Dendritic cell treated with granulocyte-macrophage colony-stimulating factor and Interleukin-4, amounts not matched to agents 40 ng/mL and 50 ng/mL, for 4 days (primary cell): ENCODE results near the gene CCDC197.

ENCODE experiments used
- H3K27ac Mint-ChIP-seq: one replicate; pipeline ENCODE4 v1.8.0; 2022; ENCODE audit warnings: mild to moderate bottlenecking, mixed read lengths
- H3K27me3 Mint-ChIP-seq: one replicate; pipeline ENCODE4 v1.8.0; 2022; ENCODE audit warnings: mild to moderate bottlenecking, mixed read lengths
- H3K36me3 Mint-ChIP-seq: one replicate; pipeline ENCODE4 v1.8.0; 2022; ENCODE audit warnings: low read depth, mixed read lengths
- H3K4me1 Mint-ChIP-seq: one replicate; pipeline ENCODE4 v1.8.0; 2022; ENCODE audit warnings: low read depth, mixed read lengths
- H3K4me3 Mint-ChIP-seq: one replicate; pipeline ENCODE4 v1.8.0; 2022; ENCODE audit warnings: mild to moderate bottlenecking, moderate library complexity, mixed read lengths
- H3K9me3 Mint-ChIP-seq: one replicate; pipeline ENCODE4 v1.8.0; 2022; ENCODE audit warnings: mixed read lengths
- intact Hi-C: fragments of 100-400 bp; cut with micrococcal nuclease; formaldehyde crosslinking; loops from one replicate; pipeline ENCODE4 v1.15.0; 2022

The CCDC197 gene

DNA sequence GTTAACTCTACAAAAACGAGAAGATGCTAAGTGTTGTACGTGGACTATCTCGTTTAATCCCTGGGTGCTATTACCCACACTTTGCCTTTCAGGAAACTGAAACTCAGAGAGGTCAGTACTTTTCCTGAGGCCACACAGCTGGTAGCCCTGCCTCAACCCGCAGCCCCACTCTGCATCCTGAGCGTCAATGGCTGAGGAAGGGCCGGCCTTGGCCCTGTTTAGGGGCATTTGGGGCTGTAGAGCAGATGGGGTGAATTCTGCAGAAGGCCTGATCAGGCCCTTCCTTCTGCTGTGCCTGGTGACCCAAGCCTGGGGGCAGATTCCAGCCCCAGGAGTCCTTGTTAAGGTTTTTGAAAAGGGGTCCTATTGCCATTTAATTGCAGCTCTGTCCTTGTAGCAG is 3.7 kb upstream of the CCDC197 start:
- H3K27me3 Mint-ChIP-seq, result peaks cover 48% of the 10 kb centered on the region
- no peak overlapping the region for H3K4me3 Mint-ChIP-seq
- intact Hi-C loops, result no loop called here
- H3K36me3 Mint-ChIP-seq, result no peaks in the 10 kb centered on the region
- H3K9me3 Mint-ChIP-seq, result no peaks in the 10 kb centered on the region
- peaks cover 32% of the 10 kb centered on the region for H3K4me1 Mint-ChIP-seq
- no peak overlapping the region for H3K27ac Mint-ChIP-seq

DNA sequence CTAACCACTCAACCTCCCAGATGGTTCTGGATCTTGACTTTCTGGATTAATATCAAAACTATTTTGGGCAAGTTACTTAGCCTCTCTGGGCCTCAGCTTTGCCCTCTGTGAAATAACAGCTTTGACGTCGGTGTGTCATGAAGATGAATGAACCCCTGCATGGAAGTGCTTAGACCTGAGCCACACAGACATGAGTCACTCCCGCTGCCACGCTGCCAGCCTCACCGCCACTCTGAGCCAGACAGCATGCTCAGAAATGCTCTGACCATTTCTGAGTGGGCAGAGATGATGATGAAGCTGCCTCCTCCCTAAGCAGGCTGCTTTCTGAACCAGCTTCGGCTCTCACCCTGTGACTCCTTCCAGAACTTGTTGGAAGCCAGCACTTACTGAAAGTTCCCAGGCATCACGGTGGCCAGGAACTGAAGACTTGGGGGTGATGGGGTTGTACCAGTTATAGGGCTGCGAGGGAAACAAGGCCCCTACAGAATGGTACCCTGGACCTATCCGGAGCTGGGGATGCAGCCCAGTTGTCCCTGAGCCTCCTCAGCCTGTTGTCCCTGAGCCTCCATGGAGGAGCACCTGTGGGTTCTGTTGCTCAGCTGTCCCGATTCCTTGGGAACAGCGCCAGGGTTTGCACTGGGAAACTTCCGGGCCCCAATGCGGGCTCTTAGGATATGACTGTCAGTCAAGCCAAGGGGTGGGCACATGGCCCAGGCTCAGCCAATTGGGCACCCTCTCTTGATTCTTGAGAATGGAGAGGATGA is 2.0 kb upstream of the CCDC197 start:
- H3K27me3 Mint-ChIP-seq, result peaks cover 46% of the 10 kb centered on the region
- no peaks in the 10 kb centered on the region for H3K36me3 Mint-ChIP-seq
- intact Hi-C loops, result no loop called here
- H3K27ac Mint-ChIP-seq, result no peak overlapping the region
- peaks cover 21% of the 10 kb centered on the region for H3K4me1 Mint-ChIP-seq
- H3K4me3 Mint-ChIP-seq, result no peak overlapping the region
- no peaks in the 10 kb centered on the region for H3K9me3 Mint-ChIP-seq

DNA sequence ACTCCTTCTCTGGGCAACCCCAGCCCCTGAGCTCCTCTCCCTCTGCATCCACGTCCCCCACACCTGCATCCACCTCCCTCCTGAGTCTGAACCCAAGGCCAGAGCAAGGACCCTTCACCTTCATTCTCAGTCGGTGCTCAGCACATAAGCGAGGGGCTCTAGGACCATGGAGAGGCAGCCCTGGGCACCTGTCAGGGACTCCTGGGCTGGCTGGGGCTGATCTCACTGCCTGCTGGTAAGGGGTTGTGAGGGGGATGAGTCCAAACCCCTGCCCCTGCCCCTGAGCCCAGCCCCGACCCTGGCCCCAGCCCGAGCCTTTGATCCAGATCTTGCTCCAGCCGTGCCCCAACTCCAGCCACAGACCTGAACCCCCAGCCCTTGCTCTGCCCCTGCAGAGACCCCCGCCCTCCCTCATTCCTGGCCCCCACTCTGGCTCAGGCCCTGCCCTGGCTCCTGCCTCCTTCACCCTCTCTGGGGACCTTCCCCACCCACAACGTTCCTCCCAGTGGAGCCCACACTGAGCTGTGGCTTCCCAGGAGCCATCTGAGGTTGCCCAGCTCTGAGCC is 888 bp upstream of the CCDC197 start:
- Mint-ChIP-seq H3K9me3 (no peaks in the 10 kb centered on the region), H3K27me3 (peaks cover 49% of the 10 kb centered on the region), H3K27ac (no peak overlapping the region), H3K36me3 (no peaks in the 10 kb centered on the region), H3K4me1 (peaks cover 12% of the 10 kb centered on the region), H3K4me3 (no peak overlapping the region)
- intact Hi-C loops, result no loop called here

DNA sequence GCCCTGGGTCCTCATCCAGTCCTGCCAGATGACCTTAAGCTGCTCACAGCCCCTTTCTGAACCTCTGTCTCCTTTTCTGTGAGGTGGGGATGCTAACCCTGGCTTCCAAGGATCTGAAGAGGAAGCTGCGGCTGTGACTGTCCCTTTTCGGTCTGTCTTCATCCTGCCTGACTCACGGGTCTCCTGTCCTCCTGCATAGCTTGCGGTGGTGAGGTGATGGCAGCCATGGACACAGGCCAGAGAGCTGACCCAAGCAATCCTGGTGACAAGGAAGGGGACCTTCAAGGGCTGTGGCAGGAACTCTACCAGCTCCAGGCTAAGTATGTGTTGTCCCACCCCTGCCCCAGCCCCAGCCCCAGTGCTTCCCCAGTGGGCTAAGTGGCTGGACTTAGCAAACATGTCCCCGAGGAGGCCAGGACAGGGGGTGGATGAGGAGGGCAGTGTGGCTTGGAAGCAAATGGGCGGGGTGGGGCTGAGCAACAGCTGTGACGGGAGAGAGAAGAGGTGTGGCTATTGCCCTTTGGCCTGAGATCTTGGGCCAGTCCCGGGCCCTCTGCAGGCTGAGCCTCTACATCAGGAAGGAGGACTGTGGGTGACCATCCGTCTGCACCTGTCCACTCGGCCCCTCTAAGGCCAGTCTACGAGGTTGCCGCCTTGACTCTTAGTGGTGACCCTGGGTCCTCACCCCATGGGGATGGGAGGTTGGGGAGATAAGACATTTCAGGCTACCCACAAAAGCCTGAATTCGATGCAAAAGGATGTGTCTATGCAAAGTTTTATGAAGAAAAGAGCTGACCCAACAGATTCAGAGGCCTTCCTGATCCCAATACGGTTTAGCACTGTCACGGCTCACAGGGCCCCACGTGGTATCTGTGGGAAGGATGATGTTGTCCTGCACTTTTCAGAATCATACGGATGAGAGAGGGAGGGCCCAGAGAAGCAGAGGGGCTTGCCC is 1.1 kb downstream of the CCDC197 start:
- Mint-ChIP-seq H3K4me3 (no peak overlapping the region), H3K9me3 (no peaks in the 10 kb centered on the region), H3K36me3 (no peaks in the 10 kb centered on the region), H3K27ac (no peak overlapping the region), H3K27me3 (peaks cover 45% of the 10 kb centered on the region), H3K4me1 (peaks cover 12% of the 10 kb centered on the region)
- intact Hi-C loops, result no loop called here

DNA sequence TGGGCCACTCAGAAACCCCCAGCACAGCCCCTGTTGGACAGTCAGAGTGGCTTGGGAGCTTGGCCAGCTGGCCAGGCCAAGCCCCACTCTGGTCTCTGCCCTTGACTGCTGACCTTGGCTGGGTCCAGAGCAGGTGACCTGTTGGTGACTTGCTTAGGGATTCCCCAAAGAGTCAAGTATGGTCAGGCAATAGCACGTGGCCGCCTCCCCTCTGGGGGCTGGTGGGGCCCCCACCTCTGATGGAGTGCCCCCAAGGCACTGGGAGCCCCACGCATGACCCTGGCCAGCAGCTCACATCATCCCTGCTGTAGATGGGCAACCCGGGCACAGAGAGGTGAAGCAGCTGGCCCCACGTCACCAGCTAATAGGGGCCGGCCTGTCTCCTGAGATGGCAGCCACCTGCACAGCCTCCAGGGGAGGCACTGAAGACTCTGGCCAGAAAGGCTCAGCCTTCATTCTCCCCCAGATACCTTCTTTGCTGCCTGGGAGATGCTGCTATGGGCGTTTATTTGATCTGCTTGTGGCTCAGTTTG is 1.8 kb downstream of the CCDC197 start:
- Mint-ChIP-seq H3K4me1 (peaks cover 8% of the 10 kb centered on the region), H3K27ac (no peak overlapping the region), H3K4me3 (no peak overlapping the region), H3K27me3 (peaks cover 48% of the 10 kb centered on the region), H3K36me3 (no peaks in the 10 kb centered on the region), H3K9me3 (no peaks in the 10 kb centered on the region)
- intact Hi-C loops, result no loop called here

DNA sequence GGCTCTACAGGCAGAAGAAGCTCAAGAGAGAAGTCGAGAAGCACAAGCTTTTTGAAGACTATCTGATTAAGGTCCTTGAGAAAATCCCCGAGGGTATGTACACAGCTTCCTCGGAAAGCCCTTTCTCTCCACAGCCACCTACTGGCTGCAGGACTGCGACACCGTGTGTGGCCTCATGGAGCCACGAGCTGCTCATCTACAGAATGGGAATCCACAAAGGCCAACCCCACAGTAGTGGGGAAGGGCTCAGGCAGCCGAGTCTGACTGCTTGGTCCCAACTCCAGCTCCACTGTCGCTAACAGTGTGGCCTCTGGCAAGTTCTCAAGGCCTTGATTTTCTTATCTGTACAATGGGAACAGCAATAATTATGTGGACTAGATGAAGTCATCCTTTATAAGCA is 2.5 kb downstream of the CCDC197 start:
- H3K27ac Mint-ChIP-seq, result no peak overlapping the region

DNA sequence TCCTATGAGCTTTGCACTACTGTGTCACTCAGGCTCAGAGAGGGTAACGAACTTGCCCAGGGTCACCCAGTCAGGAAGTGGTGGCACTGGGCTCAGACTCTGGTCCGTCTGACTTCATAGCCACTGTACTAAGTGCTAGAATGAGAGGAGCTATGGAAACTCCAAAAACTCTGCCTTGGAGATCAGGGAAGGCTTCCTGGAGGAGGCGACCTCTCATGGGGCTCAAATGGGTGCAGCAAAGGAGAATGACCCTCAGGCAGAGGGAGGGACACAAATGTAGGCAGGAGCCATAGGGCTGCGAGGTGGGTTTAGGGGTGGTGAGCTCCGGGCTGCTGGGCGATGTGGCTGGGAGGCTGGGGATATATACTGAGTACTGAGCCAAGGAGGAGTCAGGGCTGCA is 3.2 kb downstream of the CCDC197 start:
- Mint-ChIP-seq H3K9me3 (no peaks in the 10 kb centered on the region), H3K27me3 (peaks cover 50% of the 10 kb centered on the region), H3K36me3 (no peaks in the 10 kb centered on the region), H3K4me3 (no peak overlapping the region), H3K27ac (no peak overlapping the region), H3K4me1 (peaks cover 6% of the 10 kb centered on the region)
- intact Hi-C loops, result no loop called here

More for the DNA sequence above, 2.5 kb downstream of the CCDC197 start:
- Mint-ChIP-seq H3K4me3 (no peak overlapping the region), H3K4me1 (peaks cover 6% of the 10 kb centered on the region), H3K9me3 (no peaks in the 10 kb centered on the region), H3K36me3 (no peaks in the 10 kb centered on the region), H3K27me3 (peaks cover 52% of the 10 kb centered on the region)
- intact Hi-C loops, result no loop called here

DNA sequence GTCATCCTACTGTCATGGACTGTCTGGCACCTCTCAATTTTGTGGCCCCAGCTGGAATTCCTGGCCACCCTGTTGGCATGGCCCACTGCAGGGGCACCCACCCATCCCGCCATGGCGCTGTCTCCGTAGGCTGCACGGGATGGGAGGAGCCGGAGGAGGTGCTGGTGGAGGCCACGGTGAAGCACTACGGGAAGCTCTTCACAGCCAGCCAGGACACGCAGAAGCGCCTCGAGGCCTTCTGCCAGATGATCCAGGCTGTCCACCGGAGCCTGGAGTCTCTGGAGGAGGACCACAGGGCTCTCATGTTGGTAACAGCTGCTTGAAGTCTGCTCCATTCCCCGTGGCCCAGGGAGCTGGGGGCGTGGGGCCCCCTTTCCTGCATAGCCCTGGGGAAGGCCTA is 3.9 kb downstream of the CCDC197 start:
- no peak overlapping the region for H3K4me3 Mint-ChIP-seq
- H3K4me1 Mint-ChIP-seq, result peaks cover 6% of the 10 kb centered on the region
- H3K27me3 Mint-ChIP-seq, result peaks cover 45% of the 10 kb centered on the region
- intact Hi-C loops, result loop anchor here (1.0 kb wide), 1 partner anchor 62 kb away; no protein-coding TSS in a partner anchor
- H3K27ac Mint-ChIP-seq, result no peak overlapping the region
- no peaks in the 10 kb centered on the region for H3K9me3 Mint-ChIP-seq
- H3K36me3 Mint-ChIP-seq, result no peaks in the 10 kb centered on the region

DNA sequence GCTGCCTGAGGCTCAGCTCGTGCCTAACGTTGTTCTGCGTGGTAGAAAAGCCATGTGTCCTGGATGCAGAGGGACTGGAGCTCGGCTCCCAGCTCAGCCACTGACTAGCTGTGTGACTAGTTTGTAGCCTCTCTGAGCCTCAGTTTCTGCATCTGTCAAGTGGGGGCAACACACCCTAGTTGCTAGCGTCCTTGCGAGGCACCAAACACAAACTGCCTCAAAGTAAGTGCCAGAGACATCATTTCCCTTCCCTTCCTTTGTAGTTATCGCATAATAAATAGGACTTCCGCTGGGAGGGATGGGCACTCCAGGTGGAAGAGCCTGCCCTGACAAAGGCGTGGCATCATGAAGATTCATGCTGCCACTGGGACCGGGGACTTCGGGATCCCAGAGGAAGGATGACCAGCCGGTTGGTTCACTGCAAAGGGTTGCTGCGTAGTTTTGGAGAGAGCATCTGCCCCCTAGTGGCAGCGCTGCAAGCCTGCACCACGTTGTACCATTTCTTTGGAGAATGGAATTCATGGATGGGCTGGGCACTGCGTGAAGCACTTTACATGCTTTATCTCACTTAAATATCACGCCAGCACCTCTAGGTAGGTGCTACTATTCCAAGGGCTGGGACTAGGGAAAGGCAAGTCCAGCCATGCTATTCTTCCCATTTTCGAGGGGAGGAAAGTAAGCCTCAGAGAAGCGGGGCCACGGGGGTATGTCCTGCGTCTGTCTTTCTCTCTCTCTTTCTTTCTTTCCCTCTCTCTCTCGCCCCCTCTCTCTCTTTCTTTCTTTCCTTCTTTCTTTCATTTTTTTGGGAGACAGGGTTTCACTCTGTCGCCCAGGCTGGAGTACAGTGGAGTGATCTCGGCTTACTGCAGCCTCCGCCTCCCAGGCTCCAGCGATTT is 4.6 kb downstream of the CCDC197 start:
- no peak overlapping the region for H3K27ac Mint-ChIP-seq
- peaks cover 6% of the 10 kb centered on the region for H3K4me1 Mint-ChIP-seq
- H3K4me3 Mint-ChIP-seq, result no peak overlapping the region

DNA sequence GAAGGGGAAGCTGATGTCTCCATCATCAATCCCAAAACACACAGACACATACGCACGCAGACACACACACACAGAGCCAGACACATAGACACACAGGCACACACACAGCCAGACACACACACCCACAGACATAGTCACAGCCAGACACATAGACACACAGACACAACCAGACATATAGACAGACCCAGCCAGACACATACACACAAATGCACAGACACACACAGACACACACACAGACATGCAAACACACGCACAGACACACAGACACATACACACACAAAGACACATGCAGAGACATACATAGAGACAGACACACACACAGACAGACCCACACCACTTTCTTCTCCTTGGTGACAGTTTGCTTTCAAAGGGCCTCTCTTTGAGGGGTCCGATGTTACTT is 6.3 kb downstream of the CCDC197 start:
- Mint-ChIP-seq H3K36me3 (no peaks in the 10 kb centered on the region), H3K27ac (no peak overlapping the region), H3K9me3 (no peaks in the 10 kb centered on the region), H3K4me1 (peaks cover under 1% of the 10 kb centered on the region), H3K27me3 (peaks cover 34% of the 10 kb centered on the region), H3K4me3 (no peak overlapping the region)
- intact Hi-C loops, result no loop called here

More for the DNA sequence above, 4.6 kb downstream of the CCDC197 start:
- intact Hi-C loops, result loop anchor here (1.0 kb wide), 1 partner anchor 62 kb away; no protein-coding TSS in a partner anchor
- H3K36me3 Mint-ChIP-seq, result no peaks in the 10 kb centered on the region
- H3K27me3 Mint-ChIP-seq, result peaks cover 39% of the 10 kb centered on the region
- H3K9me3 Mint-ChIP-seq, result no peaks in the 10 kb centered on the region

DNA sequence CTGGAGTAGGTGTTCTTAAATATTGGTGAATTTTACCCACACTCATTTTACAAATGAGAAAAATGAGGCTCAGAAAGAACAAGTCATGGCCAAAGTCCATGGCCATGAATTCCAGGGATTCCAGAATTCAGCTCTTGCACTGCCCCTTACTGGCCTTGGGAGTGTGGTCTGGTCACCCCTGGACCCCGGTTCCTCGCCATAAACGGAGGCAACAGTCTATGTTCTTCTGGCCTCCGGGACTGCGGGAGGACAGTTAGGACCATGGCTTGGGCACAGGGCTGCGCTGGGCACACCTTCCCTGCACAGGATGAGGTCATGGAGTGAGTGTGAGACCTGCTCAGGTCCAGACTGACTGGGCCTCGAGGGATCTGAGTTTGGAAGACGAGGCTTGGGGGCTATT is 6.9 kb downstream of the CCDC197 start:
- Mint-ChIP-seq H3K4me1 (no peaks in the 10 kb centered on the region), H3K27me3 (peaks cover 33% of the 10 kb centered on the region), H3K36me3 (no peaks in the 10 kb centered on the region), H3K27ac (no peak overlapping the region), H3K4me3 (no peak overlapping the region), H3K9me3 (no peaks in the 10 kb centered on the region)
- intact Hi-C loops, result no loop called here

DNA sequence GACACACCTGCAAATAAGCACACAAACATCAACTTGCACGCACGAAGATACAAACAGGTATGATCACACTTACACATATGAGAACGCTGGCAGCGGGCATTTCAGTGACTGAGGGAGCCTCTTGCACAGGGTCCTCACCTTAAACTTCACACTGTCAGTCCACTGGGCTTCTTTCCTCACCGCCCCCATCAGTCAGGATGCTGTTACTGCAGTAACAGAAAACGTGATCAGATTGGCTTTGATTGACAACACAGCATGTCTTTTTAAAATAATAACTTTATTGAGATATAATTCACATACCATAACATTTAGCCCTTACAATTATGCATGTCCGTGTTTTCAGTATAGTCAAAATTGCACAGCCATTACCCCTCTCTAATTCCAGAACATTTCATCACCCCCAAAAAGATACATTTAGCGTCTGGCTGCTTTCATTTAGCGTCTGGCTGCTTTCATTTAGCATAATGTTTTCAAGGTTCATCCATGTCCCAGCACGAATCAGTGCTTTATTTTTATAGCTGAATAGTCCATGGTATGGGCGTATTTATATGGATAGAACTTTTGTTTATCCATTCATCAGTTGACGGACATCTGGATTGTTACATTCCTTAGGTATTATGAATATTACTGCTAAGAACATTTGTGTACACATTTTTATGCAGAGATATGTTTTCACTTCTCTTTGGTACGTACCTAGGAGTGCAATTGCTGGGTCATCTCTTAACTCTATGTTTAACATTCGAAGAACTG is 8.4 kb downstream of the CCDC197 start:
- H3K4me1 Mint-ChIP-seq, result no peaks in the 10 kb centered on the region
- intact Hi-C loops, result no loop called here
- H3K36me3 Mint-ChIP-seq, result no peaks in the 10 kb centered on the region
- no peak overlapping the region for H3K4me3 Mint-ChIP-seq
- H3K27ac Mint-ChIP-seq, result no peak overlapping the region
- H3K9me3 Mint-ChIP-seq, result no peaks in the 10 kb centered on the region
- H3K27me3 Mint-ChIP-seq, result peaks cover 40% of the 10 kb centered on the region
